MCF 10A (cell line): ENCODE data around the gene GALNT1. TPM values are rescaled to one million over a fixed set of nuclear protein-coding genes. Genes with fewer than 3 reads are reported as not detected.

Experiments used
- BruUV-seq: library from RNA; stranded (reverse); fragments of 400-500 nt; replicated peaks from 2 replicates; lab custom pipeline; 2021; lab: Mats Ljungman, UMichigan
- CTCF ChIA-PET: fragments of 300-600 bp; sonication (Branson Sonifier 250); formaldehyde crosslinking; extraction: SDS; loops from one replicate; lab custom pipeline; 2021; ENCODE audit warnings: antibody characterized with exemption, inconsistent platforms; lab: Yijun Ruan, JAX
- POLR2A ChIA-PET: fragments of 300-600, 350-650 bp; sonication (Branson Sonifier 250); formaldehyde crosslinking; extraction: SDS; loops from one replicate; lab custom pipeline; 2020; ENCODE audit warnings: antibody characterized with exemption, inconsistent platforms; lab: Yijun Ruan, JAX
- DNase-seq: peaks from one replicate; pipeline ENCODE4 v3.0.0-alpha.2; 2018; ENCODE audit not compliant: unreplicated experiment
- H3K27ac Mint-ChIP-seq: one replicate; pipeline ENCODE4 v1.8.0; 2022; ENCODE audit warnings: mild to moderate bottlenecking, low read depth, mixed read lengths; ENCODE audit not compliant: unreplicated experiment
- H3K27me3 Mint-ChIP-seq: one replicate; pipeline ENCODE4 v1.8.0; 2022; ENCODE audit warnings: mixed read lengths; ENCODE audit not compliant: insufficient read depth, unreplicated experiment
- H3K36me3 Mint-ChIP-seq: one replicate; pipeline ENCODE4 v1.8.0; 2022; ENCODE audit warnings: mild to moderate bottlenecking, moderate library complexity, mixed read lengths; ENCODE audit not compliant: insufficient read depth, unreplicated experiment
- H3K4me1 Mint-ChIP-seq: one replicate; pipeline ENCODE4 v1.8.0; 2022; ENCODE audit warnings: mixed read lengths; ENCODE audit not compliant: insufficient read depth, unreplicated experiment
- H3K4me3 Mint-ChIP-seq: one replicate; pipeline ENCODE4 v1.8.0; 2022; ENCODE audit warnings: mild to moderate bottlenecking, moderate library complexity, mixed read lengths; ENCODE audit not compliant: unreplicated experiment
- H3K9me3 Mint-ChIP-seq: one replicate; pipeline ENCODE4 v1.8.0; 2022; ENCODE audit warnings: mixed read lengths; ENCODE audit not compliant: unreplicated experiment
- CTCF ChIP-seq: fragments of 200-600 bp; IDR thresholded peaks from one replicate; pipeline ENCODE4 v1.8.0; 2022; ENCODE audit warnings: antibody characterized with exemption, mild to moderate bottlenecking; ENCODE audit not compliant: unreplicated experiment
- intact Hi-C: fragments of 100-400 bp; cut with micrococcal nuclease; formaldehyde crosslinking; loops from 2 replicates; pipeline ENCODE4 v1.14.1; 2022
- total RNA-seq: library from RNA; stranded (reverse); gene quantifications from 2 replicates; pipeline ENCODE4 v1.2.3, GENCODE V29; 2022

The GALNT1 gene
- total RNA-seq, 1 experiment from 2014 or later: 71.0 TPM

GRCh38 chr18:35736696-35737095 is 155.2 kb downstream of the GALNT1 start:
- intact Hi-C loops: no loop called here
- H3K36me3 Mint-ChIP-seq: no peaks in the 10 kb centered on the region

GRCh38 chr18:35739778-35740177 is 158.2 kb downstream of the GALNT1 start:
- Mint-ChIP-seq H3K27me3 (no peaks in the 10 kb centered on the region), H3K27ac (no peak overlapping the region), H3K4me3 (no peak overlapping the region), H3K36me3 (no peaks in the 10 kb centered on the region), H3K4me1 (no peaks in the 10 kb centered on the region), H3K9me3 (peaks cover 10% of the 10 kb centered on the region)
- intact Hi-C loops: no loop called here
- no TSS peak for BruUV-seq
- DNase-seq: no peak
- POLR2A ChIA-PET: no interaction called here
- TF ChIP-seq CTCF: no peak
- CTCF ChIA-PET: interaction anchor here (2.4 kb wide), 1 partner anchor 16 kb away, joined by 8 read pairs; no protein-coding TSS in a partner anchor

More at GRCh38 chr18:35736696-35737095, 155.2 kb downstream of the GALNT1 start:
- ChIA-PET POLR2A (no interaction called here), CTCF (interaction anchor here (0.8 kb wide), 1 partner anchor 215 kb away, joined by 5 read pairs; no protein-coding TSS in a partner anchor)
- Mint-ChIP-seq H3K27ac (no peak overlapping the region), H3K27me3 (no peaks in the 10 kb centered on the region), H3K9me3 (peaks cover 10% of the 10 kb centered on the region), H3K4me3 (no peak overlapping the region), H3K4me1 (no peaks in the 10 kb centered on the region)
- no TSS peak for BruUV-seq
- DNase-seq: no peak
- no peak for TF ChIP-seq CTCF

GRCh38 chr18:35740656-35741055 is 159.1 kb downstream of the GALNT1 start:
- CTCF ChIA-PET: interaction anchor here (1.6 to 2.4 kb wide), 2 partner anchors 15 to 354 kb away, joined by 5 to 8 read pairs; no protein-coding TSS in a partner anchor
- POLR2A ChIA-PET: no interaction called here
- Mint-ChIP-seq H3K9me3 (peaks cover 10% of the 10 kb centered on the region), H3K36me3 (no peaks in the 10 kb centered on the region), H3K4me3 (no peak overlapping the region), H3K27me3 (no peaks in the 10 kb centered on the region), H3K27ac (no peak overlapping the region), H3K4me1 (no peaks in the 10 kb centered on the region)
- intact Hi-C loops: no loop called here
- BruUV-seq: no TSS peak
- no peak for TF ChIP-seq CTCF
- DNase-seq: no peak

- Mint-ChIP-seq H3K9me3 (peaks cover 10% of the 10 kb centered on the region), H3K4me3 (no peak overlapping the region), H3K4me1 (no peaks in the 10 kb centered on the region), H3K27me3 (no peaks in the 10 kb centered on the region), H3K36me3 (no peaks in the 10 kb centered on the region), H3K27ac (no peak overlapping the region)
- CTCF ChIA-PET: interaction anchor here (0.7 to 1.2 kb wide), 4 partner anchors 12 to 358 kb away, joined by 3 to 7 read pairs (median 4); no protein-coding TSS in a partner anchor
- TF ChIP-seq CTCF: no peak
- POLR2A ChIA-PET: no interaction called here
- no peak for DNase-seq
- BruUV-seq: no TSS peak
- intact Hi-C loops: no loop called here
Measured at GRCh38 chr18:35743916-35744315, 162.4 kb downstream of the GALNT1 start.
